GM18511 (cell line): ENCODE results near the gene FYN.

Experiments used
- ATAC-seq: cut with Tn5 transposase; IDR thresholded peaks from one replicate; pipeline ENCODE4 v1.9.1; 2021; ENCODE audit warnings: mild to moderate bottlenecking, moderate library complexity; ENCODE audit not compliant: unreplicated experiment

Gene FYN

GRCh38 chr6:111773501-111774345, 99.5 kb downstream of the FYN start:
- ATAC-seq = no peak

GRCh38 chr6:111772381-111772780, 100.9 kb downstream of the FYN start:
- no peak for ATAC-seq

- no peak for ATAC-seq
Observed at GRCh38 chr6:111771629-111772028, 101.6 kb downstream of the FYN start.

GRCh38 chr6:111771094-111771432, 102.2 kb downstream of the FYN start:
- ATAC-seq = no peak

GRCh38 chr6:111770263-111771093, 102.8 kb downstream of the FYN start:
- ATAC-seq = no peak

- no peak for ATAC-seq
Observed at GRCh38 chr6:111769365-111770152, 103.7 kb downstream of the FYN start.

GRCh38 chr6:111768431-111768770, 104.9 kb downstream of the FYN start:
- no peak for ATAC-seq

- ATAC-seq = no peak
Observed at GRCh38 chr6:111767752-111768430, 105.4 kb downstream of the FYN start.

- ATAC-seq = no peak
Observed at GRCh38 chr6:111766201-111766857, 106.9 kb downstream of the FYN start.

GRCh38 chr6:111765763-111766162, 107.5 kb downstream of the FYN start:
- no peak for ATAC-seq

- ATAC-seq = peak; percentile 90
Observed at GRCh38 chr6:111764238-111765175, 108.7 kb downstream of the FYN start.

- ATAC-seq = no peak
Observed at GRCh38 chr6:111763381-111763780, 109.9 kb downstream of the FYN start.

- peak; percentile 47 for ATAC-seq
Observed at GRCh38 chr6:111761783-111762312, 111.4 kb downstream of the FYN start.

- no peak for ATAC-seq
Observed at GRCh38 chr6:111761212-111761611, 112.0 kb downstream of the FYN start.

GRCh38 chr6:111759836-111760785, 113.1 kb downstream of the FYN start:
- no peak for ATAC-seq

- ATAC-seq = no peak
Observed at GRCh38 chr6:111759331-111759835, 113.9 kb downstream of the FYN start.

- no peak for ATAC-seq
Observed at GRCh38 chr6:111758608-111759329, 114.5 kb downstream of the FYN start.
